Progenitor cell of endocrine pancreas (in vitro differentiated cells): Measurements from ENCODE around the gene PRDM8. TPM values are rescaled to one million over a fixed set of nuclear protein-coding genes. Genes with fewer than 3 reads are reported as not detected.

ENCODE experiments used
- DNase-seq: peaks from one replicate; pipeline ENCODE4 v3.0.0; 2021; ENCODE audit warnings: low spot score; ENCODE audit not compliant: unreplicated experiment
- H3K27ac Mint-ChIP-seq: 2 replicates; pipeline ENCODE4 v1.8.0; 2021; ENCODE audit warnings: mild to moderate bottlenecking, moderate library complexity, mixed read lengths
- H3K27me3 Mint-ChIP-seq: 2 replicates; pipeline ENCODE4 v1.8.0; 2021; ENCODE audit warnings: mixed read lengths
- H3K36me3 Mint-ChIP-seq: 2 replicates; pipeline ENCODE4 v1.8.0; 2022; ENCODE audit warnings: mixed read lengths; ENCODE audit not compliant: insufficient read depth
- H3K4me1 Mint-ChIP-seq: 2 replicates; pipeline ENCODE4 v1.8.0; 2021; ENCODE audit warnings: low read depth, mixed read lengths
- H3K4me3 Mint-ChIP-seq: 2 replicates; pipeline ENCODE4 v1.8.0; 2021; ENCODE audit warnings: low read depth, mild to moderate bottlenecking, moderate library complexity, mixed read lengths
- H3K9me3 Mint-ChIP-seq: 2 replicates; pipeline ENCODE4 v1.8.0; 2021; ENCODE audit warnings: low read depth, mixed read lengths
- CTCF ChIP-seq: fragments of 200-600 bp; sonication (generic); IDR thresholded peaks from one replicate; pipeline ENCODE4 v1.5.0; 2021; ENCODE audit warnings: antibody characterized with exemption, mild to moderate bottlenecking; ENCODE audit not compliant: unreplicated experiment
- total RNA-seq: library from RNA; stranded (reverse); gene quantifications from 2 replicates; pipeline ENCODE4 v1.2.1, GENCODE V29; 2021

PRDM8 gene
- total RNA-seq, 1 donor from 2014 or later: 0.38 TPM

GRCh38 chr4:80192937-80193336 is 4.4 kb upstream of the PRDM8 start:
- TF ChIP-seq CTCF: no peak
- no peak for DNase-seq
- H3K27ac Mint-ChIP-seq: no peak overlapping the region
- H3K27me3 Mint-ChIP-seq: peaks cover 100% of the 10 kb centered on the region
- H3K4me1 Mint-ChIP-seq: peaks cover 3% of the 10 kb centered on the region
- H3K36me3 Mint-ChIP-seq: no peaks in the 10 kb centered on the region
- no peaks in the 10 kb centered on the region for H3K9me3 Mint-ChIP-seq
- H3K4me3 Mint-ChIP-seq: no peak overlapping the region

- Mint-ChIP-seq H3K9me3 (no peaks in the 10 kb centered on the region), H3K27me3 (peaks cover 98% of the 10 kb centered on the region), H3K4me3 (no peak overlapping the region), H3K27ac (no peak overlapping the region), H3K36me3 (no peaks in the 10 kb centered on the region), H3K4me1 (peaks cover 4% of the 10 kb centered on the region)
- no peak for TF ChIP-seq CTCF
- DNase-seq: no peak
These were observed 1.7 kb upstream of the PRDM8 start for GRCh38 chr4:80195441-80196140.

- no peak for DNase-seq
- no peak for TF ChIP-seq CTCF
- Mint-ChIP-seq H3K36me3 (no peaks in the 10 kb centered on the region), H3K27ac (no peak overlapping the region), H3K27me3 (peaks cover 98% of the 10 kb centered on the region), H3K9me3 (no peaks in the 10 kb centered on the region), H3K4me3 (no peak overlapping the region), H3K4me1 (peaks cover 5% of the 10 kb centered on the region)
These were observed 913 bp upstream of the PRDM8 start for GRCh38 chr4:80196259-80196921.

GRCh38 chr4:80197601-80198440 is 518 bp downstream of the PRDM8 start:
- peaks cover 6% of the 10 kb centered on the region for H3K4me1 Mint-ChIP-seq
- H3K4me3 Mint-ChIP-seq: no peak overlapping the region
- TF ChIP-seq CTCF: no peak
- H3K9me3 Mint-ChIP-seq: no peaks in the 10 kb centered on the region
- no peaks in the 10 kb centered on the region for H3K36me3 Mint-ChIP-seq
- no peak for DNase-seq
- no peak overlapping the region for H3K27ac Mint-ChIP-seq
- peaks cover 89% of the 10 kb centered on the region for H3K27me3 Mint-ChIP-seq

GRCh38 chr4:80198441-80198837 is 1.1 kb downstream of the PRDM8 start:
- DNase-seq: no peak
- no peaks in the 10 kb centered on the region for H3K36me3 Mint-ChIP-seq
- no peaks in the 10 kb centered on the region for H3K9me3 Mint-ChIP-seq
- H3K4me3 Mint-ChIP-seq: no peak overlapping the region
- TF ChIP-seq CTCF: no peak
- H3K4me1 Mint-ChIP-seq: peaks cover 9% of the 10 kb centered on the region
- peaks cover 87% of the 10 kb centered on the region for H3K27me3 Mint-ChIP-seq
- H3K27ac Mint-ChIP-seq: no peak overlapping the region
